Hematopoietic multipotent progenitor cell treated with erythropoietin and hydrocortisone succinate and interleukin-3 and kit ligand, for 15 days (in vitro differentiated cells): Measurements from ENCODE around the gene CDHR4.
A peak's percentile ranks its signal among the peaks of the same experiment; 100 is the strongest.
"Not testable (repeated sequence)": the region's sequence is repeated elsewhere in the genome, so short reads cannot be mapped to it uniquely, and the experiment has no call there.

Source experiments
- DNase-seq: peaks from one replicate; pipeline ENCODE4 v3.0.0-alpha.2; 2015; ENCODE audit warnings: low spot score

The CDHR4 gene, protein sequence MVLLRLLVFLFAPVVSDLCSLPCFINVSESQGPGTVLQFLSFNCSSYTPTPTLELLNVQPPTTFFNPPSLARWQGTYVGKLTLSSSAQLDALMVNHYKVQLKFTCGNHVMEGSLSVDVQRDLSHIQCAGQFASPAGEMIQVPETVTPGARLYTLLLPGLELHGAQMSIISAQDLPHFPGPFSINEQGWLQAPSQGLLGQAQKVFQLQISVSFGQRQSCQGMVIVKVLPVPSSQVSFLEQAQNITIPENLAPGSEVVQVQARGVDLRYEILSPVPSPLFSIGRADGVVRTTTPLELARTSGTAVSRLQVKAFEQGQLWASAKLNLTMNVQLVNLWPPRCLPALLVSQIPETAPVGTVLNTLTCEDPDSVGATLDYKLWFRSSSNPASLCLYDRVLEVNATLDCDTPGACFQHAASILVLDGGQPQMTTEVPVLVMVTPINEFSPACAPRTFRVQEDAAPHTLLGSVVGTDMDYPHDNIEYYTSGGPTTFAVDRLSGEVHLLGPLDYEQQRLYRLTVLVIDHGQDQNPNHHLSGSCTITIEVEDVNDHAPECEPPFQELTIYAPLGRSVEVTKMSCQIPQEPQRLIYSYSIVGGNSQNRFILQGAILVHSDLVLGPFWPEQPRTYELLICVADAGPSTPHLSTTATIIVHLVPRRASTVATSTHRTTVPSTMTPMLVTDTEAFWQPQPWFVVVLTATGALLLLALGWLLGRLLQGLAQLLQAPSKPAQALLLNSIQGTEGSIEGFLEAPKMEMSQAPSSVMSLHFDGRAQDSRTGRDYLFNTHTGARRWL

DNA sequence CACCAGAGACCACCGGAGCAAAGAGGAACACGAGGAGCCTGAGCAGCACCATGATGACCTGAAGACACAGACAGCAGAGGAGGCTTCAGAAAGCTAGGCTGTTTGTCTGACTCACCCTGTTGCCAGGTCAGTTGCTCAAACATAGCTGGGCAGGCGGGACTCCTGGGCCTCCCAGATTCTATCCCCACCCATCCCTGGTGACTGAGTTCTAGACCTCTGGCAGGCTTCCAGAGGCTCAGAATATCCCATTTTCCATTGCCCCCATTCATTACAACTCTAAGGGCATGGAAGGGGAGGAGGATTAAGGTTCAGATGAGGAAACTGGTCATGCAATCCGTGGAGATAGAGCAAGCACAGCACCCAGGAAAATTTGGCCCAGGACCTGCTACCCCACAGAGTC lies at the start of gene CDHR4:
Gene CDHR4, minus strand, starts transcription at position 113 of the 400 bp plus-strand sequence. Its CDS starts 61 bp downstream, at position 52.
- DNase-seq: no peak

DNA sequence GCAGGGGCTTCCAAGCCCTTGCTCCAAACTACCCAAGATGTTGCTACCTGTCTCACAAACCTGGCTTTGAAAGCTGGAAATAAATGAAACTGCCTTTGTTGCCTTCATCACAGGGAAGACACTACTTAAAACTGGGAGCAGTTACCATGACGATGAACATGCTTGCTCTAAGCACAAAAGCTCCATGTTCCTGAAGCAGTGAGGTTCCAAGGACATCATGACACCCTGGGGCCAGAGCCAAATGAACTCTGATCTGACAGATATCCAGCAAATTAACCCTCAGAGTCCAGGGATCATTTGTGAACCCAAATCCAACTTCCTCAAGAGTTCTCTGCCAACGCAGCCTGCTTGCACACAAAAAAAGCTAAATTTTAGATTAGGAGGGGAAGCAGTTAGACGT lies 46.0 kb upstream of the CDHR4 start:
- DNase-seq: no peak

DNA sequence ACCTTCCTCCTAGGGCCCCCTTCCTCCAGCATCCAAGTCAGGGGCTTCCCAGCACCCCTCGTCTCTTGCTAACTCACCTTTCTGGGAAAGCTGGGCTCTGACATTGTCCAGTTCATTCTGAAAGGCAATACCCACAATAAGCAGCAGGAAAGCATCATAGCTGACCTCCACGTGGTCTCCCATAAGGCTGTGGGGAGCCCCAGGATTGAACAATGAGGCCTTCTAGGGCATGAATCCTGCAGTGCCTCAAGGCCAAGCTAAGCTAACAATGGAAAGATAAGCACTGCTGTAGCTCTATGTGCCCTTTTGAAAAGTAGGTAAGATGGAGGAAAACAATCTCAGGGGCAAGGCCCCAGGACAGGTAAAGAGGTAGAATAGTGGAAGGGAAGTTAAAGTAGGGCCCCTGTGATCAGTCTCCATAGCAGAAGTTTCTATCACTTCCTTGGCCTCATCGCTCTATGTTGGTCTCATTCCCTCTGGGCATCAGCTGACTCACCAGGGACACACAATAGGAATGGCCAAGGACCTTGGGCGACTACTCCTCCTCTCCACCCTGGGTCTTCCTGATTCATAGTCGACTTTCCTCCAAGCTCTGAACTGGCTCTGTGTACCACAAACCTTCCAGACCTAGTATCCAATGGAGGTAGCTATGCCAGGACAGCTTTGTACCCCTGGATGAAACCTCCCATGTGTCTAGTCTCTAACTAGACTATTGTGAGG lies 45.0 kb upstream of the CDHR4 start:
- no peak for DNase-seq

DNA sequence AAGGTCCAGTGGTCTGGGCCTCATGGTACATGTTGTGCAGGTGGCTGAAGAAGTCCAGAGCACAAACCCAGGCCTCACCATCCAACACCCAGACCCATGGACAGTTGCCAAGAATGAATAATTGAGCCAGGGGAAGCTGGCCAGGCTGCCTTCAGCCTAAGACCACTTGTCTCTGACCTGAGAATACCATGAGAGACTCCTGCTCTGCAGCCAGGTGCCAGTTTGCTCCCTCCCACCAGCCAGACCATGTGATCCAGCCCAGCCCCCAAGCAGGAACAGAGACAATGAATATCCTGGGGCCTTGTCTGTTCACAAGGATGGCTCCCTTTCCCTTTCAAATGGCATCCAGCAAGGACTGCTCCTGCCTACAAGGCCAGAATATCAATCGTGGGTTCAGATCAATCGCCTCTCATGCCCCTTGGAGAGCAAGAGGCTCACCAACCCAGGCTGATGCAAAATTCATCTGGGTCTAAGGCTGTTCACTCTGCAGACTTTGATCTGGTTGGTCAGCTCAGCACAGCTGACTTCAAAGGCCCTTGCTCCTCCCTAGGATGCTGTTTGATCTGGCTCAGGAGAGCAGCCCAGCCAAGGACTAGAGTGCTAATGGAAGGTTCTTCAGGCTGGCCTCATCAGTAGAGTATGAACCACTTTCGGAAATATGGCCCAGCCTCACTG lies 43.3 kb upstream of the CDHR4 start:
- DNase-seq: no peak

DNA sequence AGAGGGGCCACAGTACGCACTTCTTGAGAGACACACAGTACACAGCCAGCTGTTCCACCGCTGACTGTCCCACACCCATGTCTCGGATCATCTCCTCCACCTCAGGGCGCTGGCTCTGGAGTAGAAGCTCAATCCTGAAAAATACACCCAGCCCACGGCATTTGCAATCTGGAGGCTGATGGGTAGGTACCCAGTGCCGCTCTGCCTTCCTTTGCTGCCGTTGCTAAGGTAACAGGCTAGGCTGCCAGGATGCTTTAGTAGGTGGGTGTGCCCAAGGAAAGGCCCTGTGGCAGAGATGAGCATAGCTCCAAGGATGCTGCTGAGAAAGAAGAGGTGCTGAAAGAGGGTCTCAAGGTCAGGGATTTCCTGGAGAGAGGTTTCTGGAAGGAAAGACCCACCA lies 42.1 kb upstream of the CDHR4 start:
- no peak for DNase-seq

DNA sequence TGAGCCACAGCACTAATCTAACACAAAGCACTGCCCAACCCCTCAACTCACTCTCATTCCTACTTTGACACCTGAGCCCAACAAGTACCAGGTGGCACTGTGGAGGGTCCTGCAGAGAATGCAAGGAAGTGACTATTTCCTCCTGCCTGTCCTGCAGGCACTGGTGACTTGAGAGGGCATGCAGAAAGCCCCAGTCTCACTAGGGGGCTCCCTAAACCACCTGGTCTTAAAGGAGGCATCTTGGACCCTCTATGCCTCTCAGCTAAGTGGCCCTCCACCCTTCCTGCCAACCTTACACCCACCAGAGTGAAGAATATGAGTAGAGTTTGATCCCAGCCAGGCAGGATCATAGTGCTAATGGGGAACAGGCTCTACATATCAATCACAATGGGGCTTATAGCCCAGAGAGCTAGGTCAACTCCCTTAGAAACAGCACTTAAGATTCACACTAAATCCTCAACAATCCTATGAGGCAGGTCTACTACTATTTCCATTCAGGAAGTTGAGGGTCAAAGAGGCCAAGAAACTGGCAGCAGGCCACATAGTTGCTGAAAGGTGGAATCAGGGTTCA lies 41.5 kb upstream of the CDHR4 start:
- no peak for DNase-seq

DNA sequence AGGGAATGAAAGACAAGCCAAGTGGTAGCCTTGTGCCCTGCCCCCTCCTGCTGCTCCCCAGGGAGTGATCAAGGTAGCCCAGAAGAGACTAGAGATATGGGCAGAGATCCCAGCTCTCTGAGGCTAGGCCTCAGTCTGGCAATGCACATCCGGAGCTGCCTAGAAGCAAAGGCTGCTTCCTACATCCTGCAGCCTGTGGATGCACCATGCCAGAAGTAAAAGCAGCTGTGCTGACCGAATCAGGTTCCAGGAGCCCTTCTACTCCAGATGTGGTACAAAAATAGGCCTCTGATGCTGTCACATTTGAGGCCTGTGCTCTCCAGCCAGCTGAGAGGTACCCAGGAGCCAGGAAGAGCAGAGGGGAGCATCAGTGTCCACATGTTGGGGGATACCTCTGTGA lies 40.7 kb upstream of the CDHR4 start:
- DNase-seq: no peak

DNA sequence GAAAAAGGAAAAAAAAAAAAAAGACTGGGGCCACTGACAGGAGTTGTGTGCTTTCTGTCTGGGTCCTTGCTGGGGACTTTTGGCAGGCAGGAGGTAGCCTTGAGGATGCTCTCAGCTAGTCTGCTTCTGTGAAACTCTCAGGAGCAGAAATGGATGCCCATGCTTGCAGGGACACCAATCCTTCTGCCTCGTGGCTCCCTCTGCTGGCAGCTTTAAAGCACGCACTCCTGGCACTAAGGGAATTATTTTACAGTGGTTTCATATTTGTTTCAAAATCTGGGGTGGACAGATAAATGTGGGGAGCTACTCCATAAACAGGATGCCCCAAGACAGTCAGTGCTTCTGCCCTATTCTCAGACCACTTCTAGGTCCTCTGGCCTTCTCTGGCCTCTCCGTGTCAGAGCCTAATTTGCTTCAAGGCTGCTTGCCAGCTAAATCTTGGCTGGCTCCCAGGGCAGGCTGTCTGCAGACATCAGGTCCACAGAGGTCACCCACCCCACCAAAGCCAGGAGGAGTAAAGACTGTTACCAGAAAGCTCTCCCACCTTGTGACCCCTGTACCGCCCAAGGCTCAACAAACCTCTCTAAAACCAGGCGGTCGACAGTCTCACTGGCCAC lies 39.6 kb upstream of the CDHR4 start:
- peak; percentile 86 for DNase-seq

DNA sequence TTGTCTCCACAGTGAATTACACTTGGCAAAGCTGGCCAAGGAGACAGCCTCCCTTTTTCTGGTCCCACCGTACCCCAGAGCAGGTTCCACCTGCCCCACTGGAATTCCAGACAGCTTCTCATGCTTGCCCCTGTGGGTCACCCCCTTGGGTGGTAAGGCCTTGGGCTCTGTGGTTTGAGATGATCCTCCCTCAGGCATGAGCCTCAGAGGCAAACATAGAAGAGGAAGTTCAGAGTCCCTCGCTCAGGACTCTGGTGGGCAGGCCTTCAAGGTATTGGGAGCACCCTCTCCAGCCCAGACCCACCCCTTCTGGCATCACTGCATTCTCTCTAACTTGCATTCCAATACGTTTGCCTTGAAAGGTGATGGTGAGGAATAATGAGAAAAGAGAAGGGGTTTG lies 31.7 kb upstream of the CDHR4 start:
- no peak for DNase-seq

DNA sequence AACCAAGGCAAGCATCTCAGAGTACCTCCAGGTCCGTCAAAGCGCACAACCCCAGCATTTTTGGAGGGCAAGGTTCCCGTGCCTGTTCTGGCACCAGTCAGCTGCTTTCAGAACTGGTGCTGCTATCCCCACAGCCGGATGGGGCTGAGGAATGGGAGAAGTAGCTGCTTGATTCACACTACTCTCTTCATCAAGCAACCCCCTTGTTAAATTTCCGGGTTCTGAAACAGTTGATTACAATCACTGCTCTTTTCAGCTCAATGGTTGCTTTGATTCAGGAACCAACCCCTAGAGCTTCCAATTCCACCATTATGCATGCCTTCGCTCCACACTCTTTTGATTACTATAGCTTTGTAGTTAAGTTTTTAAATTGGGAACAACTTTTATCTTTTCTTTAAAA lies 26.3 kb upstream of the CDHR4 start:
- DNase-seq: no peak

DNA sequence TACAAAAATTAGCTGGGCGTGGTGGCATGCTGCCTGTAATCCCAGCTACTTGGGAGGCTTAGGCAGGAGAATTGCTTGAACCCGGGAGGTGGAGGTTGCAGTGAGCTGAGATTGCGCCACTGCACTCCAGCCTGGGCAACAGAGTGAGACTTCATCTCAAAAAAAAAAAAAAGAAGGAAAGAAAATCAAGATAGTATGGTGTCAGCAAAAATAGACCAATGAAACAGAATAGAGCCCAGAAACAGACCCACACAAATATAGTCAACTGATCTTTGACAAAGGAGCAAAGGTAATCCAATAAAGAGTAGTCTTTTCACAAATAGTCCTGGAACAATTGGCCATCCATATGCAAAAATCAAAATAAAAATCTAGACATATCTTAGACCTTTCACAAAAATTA lies 23.5 kb upstream of the CDHR4 start:
- DNase-seq: not testable (repeated sequence)

DNA sequence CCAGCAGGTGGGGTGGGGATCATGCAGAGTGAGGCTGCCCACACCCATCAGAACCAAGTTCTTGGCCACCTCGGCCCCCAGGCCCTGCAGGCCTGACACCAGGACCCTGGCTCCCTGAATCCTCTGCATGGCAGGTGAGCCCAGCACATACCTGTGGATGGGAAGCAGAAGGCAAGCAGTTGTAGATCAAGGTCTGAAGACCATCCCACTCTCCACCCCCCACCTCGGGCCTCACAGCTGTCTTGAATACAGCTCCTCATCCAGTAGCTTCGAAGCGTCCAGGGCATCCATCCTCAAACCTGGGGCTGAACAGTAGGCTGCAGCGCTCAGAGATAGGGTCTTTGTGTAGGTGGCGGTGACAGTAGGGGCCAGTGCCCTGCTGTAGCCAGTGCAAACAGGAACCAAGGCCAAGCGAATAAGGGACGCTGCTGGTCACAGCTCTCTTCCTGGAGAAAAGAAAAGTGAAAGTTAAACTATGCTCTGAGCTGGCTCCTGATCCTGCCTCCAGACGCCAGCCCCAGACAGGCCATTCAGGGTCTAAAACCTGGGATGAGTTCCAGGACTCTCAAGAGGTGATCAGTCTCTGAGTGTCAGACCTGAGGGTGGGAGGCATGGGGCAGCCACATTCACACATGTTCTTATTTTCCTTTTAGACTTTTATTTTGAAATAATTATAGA lies 14.0 kb upstream of the CDHR4 start, which contains the start of gene UBA7:
Gene UBA7, minus strand, starts transcription at position 457 of the 678 bp plus-strand sequence. Its CDS starts 166 bp downstream, at position 291.
- DNase-seq: peak; percentile 59

DNA sequence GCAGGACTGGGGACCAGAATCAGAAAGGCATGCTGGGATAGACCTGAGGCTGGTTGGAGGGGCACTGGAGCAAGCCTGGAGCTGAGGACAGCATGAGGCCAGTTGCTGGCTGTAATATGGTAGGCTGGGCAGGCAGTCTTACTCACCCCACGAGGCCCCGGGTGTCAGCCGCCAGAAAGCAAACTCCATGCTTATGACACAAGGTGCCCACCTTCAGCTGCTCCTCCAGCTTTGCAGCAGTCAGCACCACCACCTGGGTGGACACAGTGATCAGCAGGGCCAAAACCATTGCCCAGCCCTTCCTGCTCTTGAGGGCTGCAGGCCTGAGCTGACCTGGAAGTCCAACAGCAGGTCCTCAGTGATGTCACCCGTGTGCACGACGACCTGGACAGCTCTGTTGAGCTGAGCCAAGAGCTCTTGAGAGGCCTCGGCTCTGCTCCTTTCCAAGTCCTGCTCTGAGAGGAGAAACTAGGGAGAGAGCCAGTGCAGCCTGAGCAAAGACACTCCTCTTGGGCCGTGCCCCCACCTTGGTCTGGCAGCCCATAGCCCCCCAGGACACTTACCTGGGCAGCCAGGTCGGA lies 13.3 kb upstream of the CDHR4 start:
- no peak for DNase-seq

DNA sequence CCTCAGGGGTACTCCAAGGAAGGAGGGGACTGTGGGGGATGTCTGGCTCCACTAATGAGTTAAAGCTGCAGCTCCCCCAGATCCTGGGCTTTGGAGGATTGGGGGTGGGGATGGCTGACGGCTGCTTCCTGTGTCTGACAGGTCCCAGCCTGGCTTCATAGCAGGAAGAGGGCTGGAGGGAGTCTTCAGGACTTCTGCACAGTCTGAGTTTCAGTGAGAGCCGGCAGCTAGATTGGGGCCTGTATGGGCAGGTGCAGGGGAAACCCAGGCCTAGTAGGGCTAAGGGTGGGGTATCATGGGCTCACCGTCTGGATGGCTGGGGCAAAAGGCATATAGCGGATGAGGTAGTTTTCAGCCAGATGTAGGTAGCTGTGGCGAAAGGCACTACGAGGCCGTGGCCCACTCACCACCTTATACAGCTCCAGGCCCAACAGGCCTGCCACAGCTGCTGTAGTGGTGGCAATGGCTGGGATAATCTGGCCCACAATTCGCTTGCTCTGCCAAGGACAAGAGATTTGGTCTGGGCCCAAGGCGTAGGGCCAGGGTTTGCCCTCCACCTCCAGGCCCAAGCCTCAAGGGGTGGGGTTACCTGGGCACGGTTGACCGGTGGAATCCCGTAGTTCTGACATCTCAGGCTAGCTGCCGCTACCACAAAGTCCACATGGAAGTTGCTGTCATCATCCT lies 7.9 kb upstream of the CDHR4 start:
- no peak for DNase-seq

DNA sequence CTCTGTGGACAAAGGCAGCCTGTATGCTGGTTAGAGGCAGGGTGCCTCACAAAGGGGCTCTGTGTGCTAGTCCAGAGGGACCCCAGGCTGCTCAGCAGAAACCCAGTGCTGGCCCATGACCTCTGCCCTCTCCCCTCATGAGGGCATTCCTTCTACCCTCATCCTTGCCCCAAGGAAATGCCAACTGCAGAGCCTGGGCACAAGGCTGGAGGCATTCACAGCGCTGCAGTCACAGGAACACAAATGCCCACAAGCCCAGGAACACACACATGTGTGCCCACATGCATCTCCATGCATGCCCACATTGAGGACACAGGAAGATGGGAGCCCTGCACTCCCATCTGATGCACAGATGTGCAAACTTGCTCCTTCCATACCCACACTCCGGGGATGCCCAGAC lies 7.2 kb upstream of the CDHR4 start:
- no peak for DNase-seq

DNA sequence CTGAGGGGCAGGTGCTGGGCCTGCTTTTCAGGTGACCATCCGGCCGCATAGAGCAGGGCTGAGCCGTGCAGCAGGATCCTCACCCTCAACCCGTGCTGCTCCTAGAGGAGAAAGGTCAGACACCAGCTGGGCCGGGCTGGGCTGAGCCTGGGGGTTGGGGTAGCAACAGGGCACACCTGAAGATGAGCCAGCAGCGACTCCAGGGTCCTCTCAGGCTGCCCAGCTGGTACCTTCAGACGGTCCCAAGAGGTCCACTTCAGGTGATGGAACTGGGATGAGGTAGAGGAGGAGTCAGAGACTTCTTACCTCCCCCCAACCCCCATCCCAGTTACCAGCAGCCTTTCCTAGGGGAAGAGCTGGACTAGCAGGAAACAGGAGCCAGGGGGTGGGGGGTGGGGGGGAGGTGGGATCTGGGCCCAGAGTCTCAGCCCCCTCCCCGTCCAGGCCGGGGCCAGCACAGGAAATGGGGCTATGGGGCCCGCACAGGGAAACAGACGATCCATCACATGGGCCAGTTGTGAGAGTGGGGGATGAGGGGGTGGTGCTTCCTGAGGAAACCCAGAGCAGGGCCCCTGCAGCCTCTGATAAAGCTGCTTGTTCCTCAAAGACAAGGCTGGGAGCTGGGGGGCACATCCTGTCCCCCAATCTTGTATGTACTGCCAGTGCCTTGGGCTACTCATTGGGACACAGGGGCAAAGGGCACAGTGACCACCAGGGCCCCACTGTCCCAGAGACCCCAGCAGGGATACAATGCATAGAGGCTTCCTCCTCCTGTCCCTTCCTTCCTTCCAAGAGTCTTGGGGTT lies 6.4 kb upstream of the CDHR4 start:
- no peak for DNase-seq

DNA sequence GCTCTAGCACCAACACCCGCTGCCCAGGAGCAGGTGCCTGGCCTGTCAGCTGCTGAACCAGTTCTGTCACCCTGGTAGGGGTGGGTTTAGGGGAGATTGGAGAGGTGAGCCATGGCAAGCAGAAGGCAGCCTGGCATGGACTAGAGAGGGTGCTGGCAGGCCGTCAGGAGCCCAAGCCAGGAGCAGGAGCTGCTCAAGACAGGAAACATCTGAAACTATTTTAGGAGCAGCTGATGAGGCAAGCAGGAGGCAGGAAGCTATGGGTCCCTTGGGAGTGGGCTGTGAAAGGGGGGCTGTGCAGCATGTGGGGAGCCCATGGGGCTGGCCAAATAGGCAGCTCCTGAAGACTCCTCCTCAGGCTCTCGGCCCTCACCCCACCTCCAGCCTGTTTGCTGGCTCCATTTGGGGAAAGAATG lies 5.7 kb upstream of the CDHR4 start:
- DNase-seq: no peak

DNA sequence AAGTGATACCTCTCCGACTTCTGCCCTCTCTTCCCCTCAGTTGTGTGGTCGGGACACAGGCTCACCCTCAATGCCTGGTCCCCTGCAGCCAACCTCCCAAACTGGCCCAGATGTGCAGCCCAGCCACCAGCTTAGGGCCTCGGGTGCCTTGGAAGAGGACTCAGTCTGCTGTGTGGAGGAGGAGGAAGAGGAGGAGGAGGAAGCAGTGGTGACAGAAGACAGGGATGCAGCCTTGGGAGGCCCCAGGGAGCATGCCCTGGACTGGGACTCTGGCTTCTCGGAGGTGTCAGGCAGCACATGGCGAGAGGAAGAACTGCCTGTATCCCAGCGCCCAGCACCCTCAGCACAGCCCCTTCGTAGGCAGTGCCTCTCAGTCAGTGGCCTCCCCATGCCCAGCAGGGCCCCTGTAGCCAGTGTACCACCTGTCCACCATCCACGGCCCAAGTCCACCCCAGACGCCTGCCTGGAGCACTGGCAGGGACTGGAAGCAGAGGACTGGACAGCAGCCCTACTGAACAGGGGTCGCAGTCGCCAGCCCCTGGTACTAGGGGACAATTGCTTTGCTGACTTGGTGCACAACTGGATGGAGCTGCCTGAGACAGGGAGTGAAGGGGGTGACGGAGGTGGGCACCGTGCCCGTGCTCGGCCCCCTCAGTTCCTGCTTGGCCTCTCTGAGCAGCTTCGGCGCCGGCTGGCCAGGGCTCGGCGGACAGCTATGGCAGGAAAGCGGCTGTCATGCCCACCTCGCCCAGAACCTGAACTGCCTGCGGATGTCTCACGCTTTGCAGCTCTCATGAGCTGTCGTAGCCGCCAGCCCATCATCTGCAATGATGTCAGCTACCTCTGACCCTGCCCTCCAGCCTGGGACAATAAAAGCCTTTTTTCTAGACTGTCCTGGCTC lies 4.7 kb upstream of the CDHR4 start:
- DNase-seq: no peak
